Measurements from ENCODE around the gene MCRIP2.
A peak's percentile ranks its signal among the peaks of the same experiment; 100 is the strongest.

MCRIP2 gene

DNA sequence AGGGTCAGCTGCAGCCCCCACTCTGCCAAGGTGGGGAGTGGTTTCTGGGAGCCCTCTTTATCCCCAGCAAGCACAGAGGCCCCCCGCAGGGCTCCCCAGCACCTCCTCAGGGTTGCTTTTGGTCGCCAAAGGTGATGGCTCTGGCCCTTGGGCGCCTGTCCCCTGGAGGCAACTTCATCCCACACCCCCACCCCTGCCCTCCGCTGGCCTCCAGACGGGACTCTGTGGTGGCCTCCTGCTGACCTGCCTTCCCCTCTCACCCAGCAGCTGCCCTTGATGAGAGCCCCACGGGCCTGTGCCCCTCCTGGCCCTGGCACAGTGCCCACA, 18.5 kb downstream of the MCRIP2 start:
- no peak for TF ChIP-seq ZNF274 (IDR thresholded peaks at IDR 0.05; ENCODE audit: low read depth, low read length)
- H3K4me3 ChIP-seq (ENCODE audit: low read length), result no peak overlapping the region

DNA sequence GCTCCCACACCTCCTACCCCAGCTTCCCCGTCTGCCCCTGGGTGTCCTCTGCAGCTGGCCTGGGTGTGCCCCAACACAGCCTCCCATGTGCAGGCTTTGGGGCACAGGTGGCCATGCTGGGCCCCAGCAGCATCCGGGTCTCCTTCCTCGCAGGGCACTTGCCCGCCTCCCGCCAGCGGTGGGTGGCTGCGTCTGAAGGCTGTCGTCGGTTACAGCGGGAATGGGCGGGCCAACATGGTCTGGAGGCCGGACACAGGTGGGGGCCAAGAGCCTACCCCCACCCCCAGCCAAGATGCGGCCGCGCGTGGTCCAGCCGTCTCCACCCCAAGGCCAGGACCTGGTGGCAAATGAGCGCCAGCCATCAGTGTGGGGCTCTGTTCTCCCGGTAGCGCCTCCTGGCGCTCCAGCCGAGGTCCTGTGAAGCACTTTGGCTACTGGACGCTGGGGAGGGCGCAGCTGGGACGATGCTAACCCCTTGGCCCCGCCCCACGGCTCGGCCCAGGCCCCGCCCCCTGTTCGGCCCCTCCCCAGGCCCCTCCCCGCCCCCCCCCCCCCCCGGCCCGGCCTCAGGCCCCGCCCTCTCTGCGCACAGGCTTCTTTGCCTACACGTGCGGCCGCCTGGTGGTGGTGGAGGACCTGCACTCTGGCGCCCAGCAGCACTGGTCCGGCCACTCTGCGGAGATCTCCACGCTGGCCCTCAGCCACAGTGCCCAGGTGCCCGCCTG, 19.0 kb downstream of the MCRIP2 start:
- H3K4me3 ChIP-seq (ENCODE audit: low read length), result no peak overlapping the region
- no peak for TF ChIP-seq ZNF274 (IDR thresholded peaks at IDR 0.05; ENCODE audit: low read depth, low read length)

DNA sequence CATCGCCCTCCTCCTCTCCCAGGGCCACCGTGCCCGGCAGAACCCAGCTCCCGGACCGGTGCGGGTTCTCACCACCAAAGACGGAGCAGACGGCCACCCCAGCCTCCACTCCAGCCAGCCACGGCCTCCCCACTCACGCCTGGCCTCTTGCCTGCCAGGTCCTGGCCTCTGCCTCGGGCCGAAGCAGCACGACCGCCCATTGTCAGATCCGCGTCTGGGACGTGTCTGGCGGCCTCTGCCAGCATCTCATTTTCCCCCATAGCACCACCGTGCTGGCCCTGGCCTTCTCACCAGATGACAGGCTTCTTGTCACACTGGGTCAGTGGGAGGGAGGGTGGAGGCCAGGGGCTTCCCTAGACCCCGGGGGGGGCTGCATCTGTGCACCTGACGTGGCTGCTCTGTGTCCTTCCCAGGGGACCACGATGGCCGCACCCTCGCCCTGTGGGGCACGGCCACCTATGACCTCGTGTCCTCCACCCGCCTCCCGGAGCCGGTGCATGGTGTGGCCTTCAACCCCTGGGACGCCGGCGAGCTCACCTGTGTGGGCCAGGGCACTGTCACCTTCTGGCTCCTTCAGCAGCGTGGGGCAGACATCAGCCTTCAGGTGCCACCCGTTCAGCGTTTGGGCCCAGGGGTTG, 19.7 kb downstream of the MCRIP2 start:
- H3K4me3 ChIP-seq (ENCODE audit: low read length), result no peak overlapping the region
- no peak for TF ChIP-seq ZNF274 (IDR thresholded peaks at IDR 0.05; ENCODE audit: low read depth, low read length)

DNA sequence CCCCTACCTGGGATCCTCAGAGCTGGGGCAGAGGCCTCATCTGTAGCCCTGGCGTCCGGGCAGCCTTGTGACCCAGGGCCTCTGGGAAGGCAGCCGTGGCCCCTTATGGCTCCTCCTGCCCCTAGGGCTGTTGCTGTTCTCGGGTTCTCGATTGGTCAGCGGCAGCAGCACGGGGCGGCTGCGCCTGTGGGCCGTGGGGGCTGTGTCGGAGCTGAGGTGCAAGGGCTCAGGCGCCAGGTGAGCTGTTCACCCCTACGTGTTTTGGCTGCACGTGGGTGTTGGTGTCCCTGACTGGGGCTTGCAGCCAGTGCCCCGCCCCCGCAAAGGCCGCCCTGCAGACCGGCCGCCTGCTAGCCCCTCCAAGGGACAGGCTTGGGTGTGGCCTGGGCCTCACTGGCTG, 20.5 kb downstream of the MCRIP2 start:
- no peak for TF ChIP-seq ZNF274 (IDR thresholded peaks at IDR 0.05; ENCODE audit: low read depth, low read length)
- no peak overlapping the region for H3K4me3 ChIP-seq (ENCODE audit: low read length)

DNA sequence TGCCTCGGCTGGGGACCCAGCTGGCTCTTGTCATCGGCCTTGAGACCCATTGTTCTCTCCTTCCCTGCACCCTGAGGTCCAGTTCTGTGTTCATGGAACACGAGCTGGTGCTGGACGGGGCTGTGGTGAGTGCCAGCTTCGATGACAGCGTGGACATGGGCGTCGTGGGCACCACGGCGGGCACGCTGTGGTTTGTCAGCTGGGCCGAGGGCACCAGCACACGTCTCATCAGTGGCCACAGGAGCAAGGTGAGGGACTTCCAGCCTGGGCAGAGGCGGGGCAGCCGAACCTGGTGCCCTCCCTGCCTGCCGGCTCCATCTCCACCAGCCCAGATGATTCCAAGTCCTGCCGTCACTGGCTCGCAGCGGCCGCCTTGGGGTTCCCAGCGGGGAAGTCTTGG, 21.0 kb downstream of the MCRIP2 start:
- no peak for TF ChIP-seq ZNF274 (IDR thresholded peaks at IDR 0.05; ENCODE audit: low read depth, low read length)
- H3K4me3 ChIP-seq (ENCODE audit: low read length), result no peak overlapping the region

DNA sequence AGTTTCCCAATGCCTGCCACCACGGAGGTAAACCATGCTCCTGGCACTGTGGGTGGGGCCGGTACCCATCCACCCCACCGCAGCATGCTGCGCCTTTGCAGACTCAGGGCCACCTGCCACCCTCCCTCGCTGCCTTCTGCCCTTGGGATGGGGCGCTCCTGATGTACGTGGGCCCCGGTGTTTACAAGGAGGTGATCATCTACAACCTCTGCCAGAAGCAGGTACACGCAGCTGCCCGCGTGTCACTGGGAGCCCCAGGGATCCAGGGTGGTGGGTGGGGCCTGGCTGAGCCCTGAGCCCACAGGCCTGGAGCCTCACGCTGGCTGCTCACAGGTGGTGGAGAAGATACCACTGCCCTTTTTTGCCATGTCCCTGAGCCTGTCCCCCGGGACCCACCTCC, 24.9 kb downstream of the MCRIP2 start:
- no peak overlapping the region for H3K4me3 ChIP-seq (ENCODE audit: low read length)
- no peak for TF ChIP-seq ZNF274 (IDR thresholded peaks at IDR 0.05; ENCODE audit: low read depth, low read length)

DNA sequence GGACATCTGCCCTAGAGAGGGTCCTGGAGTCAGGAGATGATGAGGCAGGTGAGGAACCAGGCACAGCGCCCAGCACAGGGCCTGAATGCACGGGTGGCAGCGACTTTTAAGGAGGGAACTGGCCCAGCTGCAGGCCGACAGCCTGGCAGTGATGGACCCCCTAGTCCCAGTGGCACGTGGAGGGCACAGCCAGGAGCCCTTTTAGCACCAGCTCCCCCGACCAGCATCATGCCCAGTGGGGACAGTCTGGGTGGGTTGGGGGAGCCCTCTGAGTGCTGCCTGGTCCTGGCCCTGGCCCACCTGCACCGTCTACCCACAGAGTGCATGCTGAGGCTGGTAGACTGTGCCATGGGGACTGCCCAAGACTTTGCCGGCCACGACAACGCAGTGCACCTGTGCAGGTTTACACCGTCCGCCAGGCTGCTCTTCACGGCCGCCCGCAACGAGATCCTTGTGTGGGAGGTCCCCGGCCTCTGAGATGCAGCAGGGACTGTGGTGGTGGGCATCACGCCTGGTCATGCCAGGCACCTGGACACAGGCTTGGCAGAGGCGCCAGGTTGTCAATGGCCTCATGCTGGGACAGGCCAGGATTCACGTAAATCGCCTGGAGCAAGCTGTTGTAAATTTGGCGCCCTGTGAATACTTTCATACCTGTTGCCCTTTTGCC, 25.6 kb downstream of the MCRIP2 start:
- no peak overlapping the region for H3K4me3 ChIP-seq (ENCODE audit: low read length)
- no peak for TF ChIP-seq ZNF274 (IDR thresholded peaks at IDR 0.05; ENCODE audit: low read depth, low read length)

DNA sequence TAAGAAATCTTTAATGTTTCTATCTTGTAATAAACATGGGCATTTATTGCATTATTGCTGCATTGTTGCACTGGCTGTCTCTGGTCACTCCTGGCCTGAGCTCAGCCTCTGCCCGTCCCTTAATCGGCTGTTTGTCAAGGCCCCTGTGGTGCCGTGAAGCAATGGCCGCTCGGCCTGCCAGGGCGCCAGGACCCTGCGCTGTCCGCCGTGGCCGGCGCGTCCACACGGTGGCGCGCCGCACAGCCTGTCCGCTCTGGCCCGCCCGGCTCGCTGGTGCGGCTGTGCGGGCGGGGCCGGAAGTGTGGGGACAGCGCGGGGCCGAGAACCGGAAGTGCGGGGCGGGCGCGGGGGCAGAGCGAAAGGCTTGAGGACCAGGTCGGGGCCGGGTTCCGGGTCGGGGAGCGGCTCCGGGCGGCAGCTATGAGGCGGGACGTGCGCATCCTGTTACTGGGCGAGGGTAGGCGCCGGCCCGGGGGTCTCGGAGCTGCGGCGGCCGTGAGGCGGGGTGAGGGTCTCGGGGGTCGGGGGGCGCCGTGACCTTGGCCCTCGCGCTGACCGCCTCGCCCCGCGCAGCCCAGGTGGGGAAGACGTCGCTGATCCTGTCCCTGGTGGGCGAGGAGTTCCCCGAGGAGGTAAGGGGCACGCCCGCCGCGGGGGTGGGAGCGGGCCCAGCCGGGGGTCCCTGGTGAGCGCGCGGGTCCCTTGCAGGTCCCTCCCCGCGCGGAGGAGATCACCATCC, 26.3 kb downstream of the MCRIP2 start, which contains the start of gene RHOT2:
Gene RHOT2, plus strand, starts transcription at position 353 of the 739 bp plus-strand sequence. Its CDS starts 68 bp downstream, at position 421.
- no peak for TF ChIP-seq ZNF274 (IDR thresholded peaks at IDR 0.05; ENCODE audit: low read depth, low read length)

DNA sequence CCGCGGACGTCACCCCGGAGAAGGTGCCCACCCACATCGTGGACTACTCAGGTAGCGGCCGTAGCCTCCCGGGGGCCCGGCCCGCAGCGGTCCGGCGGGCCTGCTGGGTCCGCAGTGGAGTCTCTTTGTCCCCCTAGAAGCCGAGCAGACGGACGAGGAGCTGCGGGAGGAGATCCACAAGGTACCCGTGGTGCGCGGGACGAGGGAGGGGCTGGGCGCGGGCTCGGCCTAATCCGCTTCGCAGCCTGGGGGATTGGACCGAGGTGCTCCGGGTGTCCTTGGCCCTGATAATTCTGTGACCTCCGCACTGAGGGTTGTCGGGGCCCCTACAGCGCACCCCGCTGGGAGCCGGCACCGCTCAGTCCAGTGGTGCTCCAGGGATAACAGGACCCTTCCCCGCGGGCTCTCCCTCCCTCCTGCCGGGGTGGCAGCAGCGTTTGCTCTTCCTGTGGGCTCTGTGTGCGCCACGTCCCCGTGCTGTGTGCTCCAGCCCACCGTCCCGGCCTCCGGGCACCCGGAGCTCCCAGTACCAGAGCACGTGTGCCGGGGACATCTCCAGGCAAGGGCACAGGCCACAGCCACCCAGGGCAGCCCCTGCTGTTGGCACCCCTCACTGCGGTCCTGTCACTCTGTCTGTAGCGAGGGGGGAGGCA, 27.0 kb downstream of the MCRIP2 start:
- TF ChIP-seq ZNF274 (IDR thresholded peaks at IDR 0.05; ENCODE audit: low read depth, low read length), result no peak
- H3K4me3 ChIP-seq (ENCODE audit: low read length), result peak overlapping the region; percentile 79

More for the DNA sequence above, 26.3 kb downstream of the MCRIP2 start, which contains the start of gene RHOT2:
- peak within 1 kb of the TSS; percentile 79 for H3K4me3 ChIP-seq (ENCODE audit: low read length)

DNA sequence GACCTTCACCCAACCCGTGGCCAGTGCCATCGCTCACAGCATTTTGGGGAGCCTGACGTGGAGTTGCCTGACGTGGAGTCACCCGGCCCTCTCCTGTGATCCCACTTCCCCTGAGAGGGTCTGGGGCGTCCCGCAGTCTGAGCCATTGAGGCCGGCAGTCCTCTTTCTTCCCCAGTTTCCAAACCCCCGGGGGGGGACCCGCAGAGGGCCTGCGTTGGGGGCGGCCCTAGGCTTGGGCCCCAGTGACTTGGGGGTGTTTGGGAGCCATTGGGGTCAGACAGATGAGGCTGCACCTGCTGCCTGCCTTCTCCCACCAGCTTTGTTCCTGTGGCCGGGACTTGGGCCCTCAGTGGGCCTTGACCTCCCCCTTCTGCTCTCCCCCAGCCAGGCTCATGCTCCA, 28.0 kb downstream of the MCRIP2 start:
- no peak overlapping the region for H3K4me3 ChIP-seq (ENCODE audit: low read length)
- no peak for TF ChIP-seq ZNF274 (IDR thresholded peaks at IDR 0.05; ENCODE audit: low read depth, low read length)

DNA sequence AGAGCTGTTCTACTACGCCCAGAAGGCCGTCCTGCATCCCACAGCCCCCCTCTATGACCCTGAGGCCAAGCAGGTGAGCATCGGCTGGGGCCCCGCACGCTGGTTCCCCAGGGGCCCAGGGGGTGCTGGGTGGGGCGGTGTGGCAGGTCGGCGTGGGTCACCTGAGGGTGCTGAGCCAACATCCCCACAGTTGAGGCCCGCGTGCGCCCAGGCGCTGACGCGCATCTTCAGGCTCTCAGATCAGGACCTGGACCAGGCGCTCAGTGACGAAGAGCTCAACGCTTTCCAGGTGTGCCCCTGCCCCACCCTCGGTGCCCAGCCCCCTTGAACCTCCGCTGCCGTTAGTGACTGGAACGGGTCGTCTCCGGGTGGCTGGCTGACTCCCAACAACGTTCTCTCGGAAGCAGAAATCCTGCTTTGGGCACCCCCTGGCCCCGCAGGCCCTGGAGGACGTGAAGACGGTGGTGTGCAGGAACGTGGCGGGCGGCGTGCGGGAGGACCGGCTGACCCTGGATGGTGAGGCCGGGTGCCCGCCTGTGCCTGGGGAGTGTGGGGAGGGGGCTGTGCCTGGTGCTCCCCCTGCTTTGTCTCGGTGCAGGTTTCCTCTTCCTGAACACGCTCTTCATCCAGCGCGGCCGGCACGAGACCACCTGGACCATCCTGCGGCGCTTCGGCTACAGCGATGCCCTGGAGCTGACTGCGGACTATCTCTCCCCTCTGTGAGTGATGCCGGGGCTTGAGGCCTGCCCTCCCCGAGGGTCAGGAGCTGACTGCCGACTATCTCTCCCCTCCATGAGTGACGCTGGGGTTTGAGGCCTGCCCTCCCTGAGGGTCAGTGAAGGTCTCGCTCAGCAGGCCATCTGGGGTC, 29.1 kb downstream of the MCRIP2 start:
- no peak overlapping the region for H3K4me3 ChIP-seq (ENCODE audit: low read length)
- no peak for TF ChIP-seq ZNF274 (IDR thresholded peaks at IDR 0.05; ENCODE audit: low read depth, low read length)

DNA sequence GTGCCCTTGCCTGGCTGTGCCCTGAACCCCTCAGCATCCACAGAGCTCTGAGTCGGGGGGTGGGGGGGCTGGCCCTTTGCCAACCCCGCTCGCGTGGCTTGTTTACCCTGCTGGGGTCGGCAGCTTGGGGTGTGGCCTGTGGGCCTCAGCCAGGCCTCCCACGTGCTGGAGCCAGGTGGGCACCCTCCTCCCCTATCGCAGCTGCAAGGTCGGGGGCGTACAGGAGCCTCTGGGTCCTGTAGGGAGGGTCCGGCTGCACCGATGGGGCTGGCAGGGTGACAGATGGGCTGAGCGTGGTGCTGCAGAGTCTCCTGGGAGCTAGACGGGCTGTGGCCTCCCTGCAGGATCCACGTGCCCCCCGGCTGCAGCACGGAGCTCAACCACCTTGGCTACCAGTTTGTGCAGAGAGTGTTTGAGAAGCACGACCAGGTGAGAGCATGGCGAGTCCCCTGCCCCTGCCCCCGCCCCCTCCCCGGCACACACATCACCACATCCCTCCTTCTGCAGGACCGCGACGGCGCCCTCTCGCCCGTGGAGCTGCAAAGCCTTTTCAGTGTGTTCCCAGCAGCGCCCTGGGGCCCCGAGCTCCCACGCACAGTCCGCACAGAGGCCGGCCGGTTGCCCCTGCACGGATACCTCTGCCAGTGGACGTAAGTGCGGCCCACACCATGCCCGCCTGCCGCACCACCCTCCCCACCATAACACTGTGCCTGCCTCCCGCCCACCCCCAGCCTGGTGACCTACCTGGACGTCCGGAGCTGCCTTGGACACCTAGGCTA, 29.9 kb downstream of the MCRIP2 start:
- TF ChIP-seq ZNF274 (IDR thresholded peaks at IDR 0.05; ENCODE audit: low read depth, low read length), result no peak
- no peak overlapping the region for H3K4me3 ChIP-seq (ENCODE audit: low read length)

All from GM08714 (cell line).